H9 (cell line): ENCODE measurements around the gene SDHAF2. TPM values are rescaled to one million over a fixed set of nuclear protein-coding genes. Genes with fewer than 3 reads are reported as not detected.

ENCODE experiments used
- DNase-seq: peaks from one replicate; pipeline ENCODE4 v3.0.0-alpha.2; 2017
- H2AFZ ChIP-seq: one replicate; pipeline ENCODE4 v1.6.1; 2013; ENCODE audit warnings: mild to moderate bottlenecking, low read length, control low read depth, moderate library complexity
- H2AK5ac ChIP-seq: 2 replicates; pipeline ENCODE4 v1.6.1; 2013; ENCODE audit warnings: low read length, control low read depth, mixed read lengths; ENCODE audit not compliant: insufficient read length
- H2BK120ac ChIP-seq: one replicate; pipeline ENCODE4 v1.6.1; 2013; ENCODE audit warnings: low read depth, mild to moderate bottlenecking, low read length, control low read depth, inconsistent platforms; ENCODE audit not compliant: poor library complexity, severe bottlenecking
- H2BK12ac ChIP-seq: 2 replicates; pipeline ENCODE4 v1.6.1; 2013; ENCODE audit warnings: low read length, control low read depth, mixed read lengths, low read depth; ENCODE audit not compliant: insufficient read length
- H2BK15ac ChIP-seq: 2 replicates; pipeline ENCODE4 v1.6.1; 2013; ENCODE audit warnings: low read depth, low read length, control low read depth
- H2BK20ac ChIP-seq: one replicate; pipeline ENCODE4 v1.6.1; 2013; ENCODE audit warnings: low read depth, mild to moderate bottlenecking, low read length, control low read depth, inconsistent platforms; ENCODE audit not compliant: poor library complexity, severe bottlenecking
- H2BK5ac ChIP-seq: 2 replicates; pipeline ENCODE4 v1.6.1; 2013; ENCODE audit warnings: low read length, control low read depth, mixed read lengths; ENCODE audit not compliant: insufficient read length
- H3K14ac ChIP-seq: 2 replicates; pipeline ENCODE4 v1.6.1; 2013; ENCODE audit warnings: low read length, control low read depth; ENCODE audit not compliant: insufficient read depth
- H3K18ac ChIP-seq: 2 replicates; pipeline ENCODE4 v1.6.1; 2013; ENCODE audit warnings: low read depth, mild to moderate bottlenecking, mixed read lengths, low read length, control low read depth; ENCODE audit not compliant: insufficient read length
- H3K23ac ChIP-seq: 2 replicates; pipeline ENCODE4 v1.6.1; 2013; ENCODE audit warnings: low read length, control low read depth, mixed read lengths, low read depth; ENCODE audit not compliant: insufficient read length
- H3K23me2 ChIP-seq: 2 replicates; pipeline ENCODE4 v1.6.1; 2013; ENCODE audit warnings: low read depth, mild to moderate bottlenecking, mixed read lengths, low read length, control low read depth; ENCODE audit not compliant: insufficient read length, poor library complexity, severe bottlenecking
- H3K27ac ChIP-seq: 2 replicates; pipeline ENCODE4 v1.5.1; 2013; ENCODE audit warnings: low read length, control low read depth, mixed read lengths, low read depth; ENCODE audit not compliant: insufficient read length
- H3K27me3 ChIP-seq: 2 replicates; pipeline ENCODE4 v1.6.1; 2013; ENCODE audit warnings: low read length, control low read depth, inconsistent platforms; ENCODE audit not compliant: insufficient read depth
- H3K4ac ChIP-seq: 2 replicates; pipeline ENCODE4 v1.6.1; 2013; ENCODE audit warnings: low read depth, mild to moderate bottlenecking, control low read depth, inconsistent platforms, low read length, moderate library complexity
- H3K4me1 ChIP-seq: 2 replicates; pipeline ENCODE4 v1.6.1; 2013; ENCODE audit warnings: low read length, control low read depth, inconsistent platforms; ENCODE audit not compliant: insufficient read depth
- H3K4me2 ChIP-seq: 2 replicates; pipeline ENCODE4 v1.6.1; 2013; ENCODE audit warnings: low read length, control low read depth, mixed read lengths; ENCODE audit not compliant: insufficient read length, insufficient read depth
- H3K56ac ChIP-seq: 2 replicates; pipeline ENCODE4 v1.6.1; 2013; ENCODE audit warnings: low read depth, mild to moderate bottlenecking, mixed read lengths, low read length, control low read depth; ENCODE audit not compliant: insufficient read length
- H3K79me1 ChIP-seq: 2 replicates; pipeline ENCODE4 v1.6.1; 2013; ENCODE audit warnings: low read depth, mild to moderate bottlenecking, moderate library complexity, low read length, control low read depth, inconsistent platforms; ENCODE audit not compliant: insufficient read depth, poor library complexity, severe bottlenecking
- H3K79me2 ChIP-seq: 2 replicates; pipeline ENCODE4 v1.6.1; 2013; ENCODE audit warnings: low read length, control low read depth, inconsistent platforms; ENCODE audit not compliant: insufficient read depth
- H3K9ac ChIP-seq: 2 replicates; pipeline ENCODE4 v1.6.1; 2013; ENCODE audit warnings: low read length, control low read depth, mixed read lengths; ENCODE audit not compliant: insufficient read length; ENCODE audit errors: extremely low read depth
- H3K9me3 ChIP-seq: one replicate; pipeline ENCODE4 v1.6.1; 2013; ENCODE audit warnings: low read depth, low read length, inconsistent platforms; ENCODE audit not compliant: control insufficient read depth
- H3T11ph ChIP-seq: one replicate; pipeline ENCODE4 v1.6.1; 2013; ENCODE audit warnings: mild to moderate bottlenecking, low read length, control low read depth, inconsistent platforms
- H4K20me1 ChIP-seq: one replicate; pipeline ENCODE4 v1.6.1; 2013; ENCODE audit not compliant: control insufficient read depth, insufficient read length, insufficient read depth
- H4K5ac ChIP-seq: 2 replicates; pipeline ENCODE4 v1.6.1; 2013; ENCODE audit warnings: low read depth, mild to moderate bottlenecking, mixed read lengths, low read length, control low read depth; ENCODE audit not compliant: insufficient read length
- H4K8ac ChIP-seq: replicated peaks from 2 replicates; pipeline ENCODE4 v1.6.1; 2013; ENCODE audit warnings: low read length, control low read depth, mixed read lengths, low read depth; ENCODE audit not compliant: insufficient read length
- H4K91ac ChIP-seq: 2 replicates; pipeline ENCODE4 v1.6.1; 2013; ENCODE audit warnings: low read depth, mild to moderate bottlenecking, moderate library complexity, mixed read lengths, low read length, control low read depth; ENCODE audit not compliant: insufficient read length
- H3K27ac Mint-ChIP-seq, 3 experiments: 2 replicates in 2 of 3; 3 replicates in 1 of 3; pipeline ENCODE4 v1.8.0; 2020 to 2021; ENCODE audit warnings: mixed read lengths in 3 of 3, mild to moderate bottlenecking in 1 of 3, moderate library complexity in 1 of 3
- H3K27me3 Mint-ChIP-seq: 2 replicates; pipeline ENCODE4 v1.8.0; 2021; ENCODE audit warnings: low read depth, mild to moderate bottlenecking, moderate library complexity, mixed read lengths
- H3K36me3 Mint-ChIP-seq, 3 experiments: 2 replicates in 2 of 3; 3 replicates in 1 of 3; pipeline ENCODE4 v1.8.0; 2020 to 2021; ENCODE audit warnings: low read depth in 3 of 3, mixed read lengths in 3 of 3; ENCODE audit not compliant: insufficient read depth in 1 of 3
- H3K4me1 Mint-ChIP-seq, 2 experiments: 2 replicates each; pipeline ENCODE4 v1.8.0; 2020; ENCODE audit warnings: mixed read lengths in 2 of 2
- H3K4me3 Mint-ChIP-seq, 2 experiments: 2 replicates in 1 of 2; 3 replicates in 1 of 2; pipeline ENCODE4 v1.8.0; 2020 to 2021; ENCODE audit warnings: mild to moderate bottlenecking in 2 of 2, mixed read lengths in 2 of 2, moderate library complexity in 1 of 2
- H3K9me3 Mint-ChIP-seq, 2 experiments: 2 replicates in 1 of 2; 3 replicates in 1 of 2; pipeline ENCODE4 v1.8.0; 2020; ENCODE audit warnings: mild to moderate bottlenecking in 2 of 2, mixed read lengths in 2 of 2, moderate library complexity in 1 of 2
- WGBS: extraction: QIAGEN DNeasy Blood & Tissue Kit; methylation state at CpG from one replicate; pipeline ENCODE4 v1.1.7; 2013; ENCODE audit warnings: missing lambda C conversion rate, low lambda C conversion rate, mixed read lengths; ENCODE audit not compliant: insufficient read length; ENCODE audit errors: extremely low coverage; 5-methylcytosine and 5-hydroxymethylcytosine counted together
- total RNA-seq: library from RNA; stranded (reverse); gene quantifications from 2 replicates; pipeline ENCODE4 v1.2.1, GENCODE V29; 2021
- TF ChIP-seq, protein P1 (sequence below): fragments of 200-600 bp; sonication (generic); conservative IDR thresholded peaks from 3 replicates; pipeline ENCODE4 v1.8.0; 2021; ENCODE audit warnings: antibody characterized with exemption, mild to moderate bottlenecking

SDHAF2 gene
- total RNA-seq, 1 experiment from 2014 or later: 41.8 TPM

GRCh38 chr11:61494381-61494961, 64.5 kb downstream of the SDHAF2 start:
- no peak overlapping the region for H3K4me2 ChIP-seq
- WGBS: no CpG with 5 or more reads among the region's 9 CpGs
- H2AFZ ChIP-seq: no peak overlapping the region
- H3K4ac ChIP-seq: no peak overlapping the region
- H4K91ac ChIP-seq: no peak overlapping the region
- H2BK5ac ChIP-seq: no peak overlapping the region
- no peaks in the 10 kb centered on the region for H3K79me1 ChIP-seq
- H2BK120ac ChIP-seq: no peak overlapping the region
- no peak overlapping the region for H3K18ac ChIP-seq
- H4K5ac ChIP-seq: no peak overlapping the region
- no peak overlapping the region for H3K27ac ChIP-seq
- H2AK5ac ChIP-seq: no peak overlapping the region
- no peaks in the 10 kb centered on the region for H3K79me2 ChIP-seq
- no peaks in the 10 kb centered on the region for H3K9me3 Mint-ChIP-seq
- peaks cover 3% of the 10 kb centered on the region; the same call in 1 of the 2 replicates for H3K4me1 ChIP-seq
- no peak overlapping the region for H2BK12ac ChIP-seq
- H3K14ac ChIP-seq: no peak overlapping the region
- H2BK15ac ChIP-seq: no peak overlapping the region
- no peak overlapping the region for H2BK20ac ChIP-seq
- no peaks in the 10 kb centered on the region for H3K23me2 ChIP-seq
- peaks cover 13 to 17% of the 10 kb centered on the region in 2 experiments for H3K4me1 Mint-ChIP-seq
- no peak for DNase-seq
- no peak overlapping the region for H3T11ph ChIP-seq
- no peak overlapping the region for H4K8ac ChIP-seq
- H3K27ac Mint-ChIP-seq: no peak overlapping the region; a peak in 1 of 7 replicates
- no peak overlapping the region for H3K4me3 Mint-ChIP-seq
- peaks cover 14% of the 10 kb centered on the region for H3K27me3 Mint-ChIP-seq
- H3K9ac ChIP-seq: no peak overlapping the region
- no peak overlapping the region for H3K23ac ChIP-seq
- no peaks in the 10 kb centered on the region for H4K20me1 ChIP-seq
- no peaks in the 10 kb centered on the region for H3K27me3 ChIP-seq
- H3K36me3 Mint-ChIP-seq: no peaks in the 10 kb centered on the region; a peak in 1 of 7 replicates
- no peak overlapping the region for H3K56ac ChIP-seq
- TF ChIP-seq, protein P1, sequence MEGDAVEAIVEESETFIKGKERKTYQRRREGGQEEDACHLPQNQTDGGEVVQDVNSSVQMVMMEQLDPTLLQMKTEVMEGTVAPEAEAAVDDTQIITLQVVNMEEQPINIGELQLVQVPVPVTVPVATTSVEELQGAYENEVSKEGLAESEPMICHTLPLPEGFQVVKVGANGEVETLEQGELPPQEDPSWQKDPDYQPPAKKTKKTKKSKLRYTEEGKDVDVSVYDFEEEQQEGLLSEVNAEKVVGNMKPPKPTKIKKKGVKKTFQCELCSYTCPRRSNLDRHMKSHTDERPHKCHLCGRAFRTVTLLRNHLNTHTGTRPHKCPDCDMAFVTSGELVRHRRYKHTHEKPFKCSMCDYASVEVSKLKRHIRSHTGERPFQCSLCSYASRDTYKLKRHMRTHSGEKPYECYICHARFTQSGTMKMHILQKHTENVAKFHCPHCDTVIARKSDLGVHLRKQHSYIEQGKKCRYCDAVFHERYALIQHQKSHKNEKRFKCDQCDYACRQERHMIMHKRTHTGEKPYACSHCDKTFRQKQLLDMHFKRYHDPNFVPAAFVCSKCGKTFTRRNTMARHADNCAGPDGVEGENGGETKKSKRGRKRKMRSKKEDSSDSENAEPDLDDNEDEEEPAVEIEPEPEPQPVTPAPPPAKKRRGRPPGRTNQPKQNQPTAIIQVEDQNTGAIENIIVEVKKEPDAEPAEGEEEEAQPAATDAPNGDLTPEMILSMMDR: no peak
- H3K9me3 ChIP-seq: no peaks in the 10 kb centered on the region
